ENCODE measurements around the gene CD27. TPM values are rescaled to one million over a fixed set of nuclear protein-coding genes. Genes with fewer than 3 reads are reported as not detected.

Gene CD27
- total and polyA plus RNA-seq, 2 of the 13 experiments (the other 11 are each of a cell fraction or from before 2014, with no cell fraction given): 0.12 TPM; not detected in 1

GRCh38 chr12:6423267-6424007 lies 21.3 kb upstream of the CD27 start (continued):
- 0 out of 2 replicates have a peak, but pooled peaks have one; percentile 48 for TF ChIP-seq HMGXB3 (CRISPR knock-in tag; IDR thresholded peaks at IDR 0.05; ENCODE audit: borderline replicate concordance)
- peak; percentile 73 for TF ChIP-seq ARID5B (CRISPR knock-in tag; IDR thresholded peaks at IDR 0.05)
- TF ChIP-seq STAG1 (CRISPR knock-in tag; IDR thresholded peaks at IDR 0.05): peak; percentile 96
- peak; percentile 54; the same call in 1 of the 2 replicates for TF ChIP-seq ZNF691 (CRISPR knock-in tag; IDR thresholded peaks at IDR 0.05; ENCODE audit: borderline replicate concordance, low read depth)
- no peak for TF ChIP-seq HCFC1 (IDR thresholded peaks at IDR 0.05; ENCODE audit: low read depth, low read length)
- TF ChIP-seq TCF7 (IDR thresholded peaks at IDR 0.05; ENCODE audit: low read depth): no peak
- no peak for TF ChIP-seq ZC3H13 (CRISPR knock-in tag; IDR thresholded peaks at IDR 0.05)
- TF ChIP-seq REL (CRISPR knock-in tag; conservative IDR thresholded peaks at IDR 0.05): no peak
- peak; percentile 55; the same call in 1 of the 2 replicates for TF ChIP-seq ZNF335 (CRISPR knock-in tag; IDR thresholded peaks at IDR 0.05)
- 0 out of 2 replicates have a peak, but pooled peaks have one; percentile 22 for TF ChIP-seq SOX5 (CRISPR knock-in tag; IDR thresholded peaks at IDR 0.05; ENCODE audit: borderline replicate concordance)
- TF ChIP-seq KLF9 (CRISPR knock-in tag; IDR thresholded peaks at IDR 0.05; ENCODE audit: low read depth): 0 out of 2 replicates have a peak, but pooled peaks have one; percentile 67
- TF ChIP-seq BORCS8-MEF2B (CRISPR knock-in tag; IDR thresholded peaks at IDR 0.05): no peak
- no peak for TF ChIP-seq ZNF615 (CRISPR knock-in tag; IDR thresholded peaks at IDR 0.05; ENCODE audit: borderline replicate concordance)
- TF ChIP-seq WIZ (CRISPR knock-in tag; IDR thresholded peaks at IDR 0.05): no peak
- peak; percentile 69 for TF ChIP-seq SAP130 (CRISPR knock-in tag; IDR thresholded peaks at IDR 0.05; ENCODE audit: low read depth)
- no peak for TF ChIP-seq PHF20 (CRISPR knock-in tag; IDR thresholded peaks at IDR 0.05)
- TF ChIP-seq CTCF (CRISPR knock-in tag; IDR thresholded peaks at IDR 0.05): peak; percentile 95
- TF ChIP-seq RFX1 (IDR thresholded peaks at IDR 0.05): no peak
- TF ChIP-seq ETV5 (CRISPR knock-in tag; IDR thresholded peaks at IDR 0.05; ENCODE audit: borderline replicate concordance): peak; percentile 70; the same call in 1 of the 2 replicates
